K562 (cell line): ENCODE data around the gene CRLF3. TPM values are rescaled to one million over a fixed set of nuclear protein-coding genes. Genes with fewer than 3 reads are reported as not detected.
A peak's percentile ranks its signal among the peaks of the same experiment; 100 is the strongest.

Experiments
- CBFA2T3 ChIP-seq: fragments of 450-650 bp; IDR thresholded peaks from 2 replicates; pipeline ENCODE4 v1.6.1; 2017
- JUND ChIP-seq, 2 experiments: IDR thresholded peaks; 2 replicates in 1 of 2; 3 replicates in 1 of 2; pipeline ENCODE4 v1.6.1; 2011; ENCODE audit warnings: borderline replicate concordance in 2 of 2, low read depth in 2 of 2, low read length in 2 of 2, improper control_type of control experiment in 1 of 2, missing biosample characterization in 1 of 2, missing genetic modification characterization in 1 of 2, missing genetic modification reagents in 1 of 2
- RREB1 ChIP-seq: fragments of 250-450 bp; sonication (Bioruptor Pico); IDR thresholded peaks from 2 replicates; pipeline ENCODE4 v1.4.0; 2020
- SIN3A ChIP-seq, 2 experiments: fragments of 150-350 bp in 1 of 2; IDR thresholded peaks; 2 replicates each; pipeline ENCODE4 v1.6.1; 2011 to 2016; ENCODE audit warnings: borderline replicate concordance in 2 of 2, low read depth in 2 of 2, low read length in 2 of 2, mild to moderate bottlenecking in 2 of 2, moderate library complexity in 2 of 2; ENCODE audit not compliant: control insufficient read depth in 1 of 2
- TEAD4 ChIP-seq, 2 experiments: sonication (generic) in 1 of 2; formaldehyde crosslinking in 1 of 2; IDR thresholded peaks; 2 replicates each; pipeline versions ENCODE4 v1.6.1 to v1.8.0; 2012 to 2022; ENCODE audit warnings: borderline replicate concordance in 1 of 2, inconsistent platforms in 1 of 2, low read length in 1 of 2, mild to moderate bottlenecking in 1 of 2, missing genetic modification reagents in 1 of 2
- ZBTB26 ChIP-seq: fragments of 450-650 bp; formaldehyde crosslinking; IDR thresholded peaks from 2 replicates; pipeline ENCODE4 v1.4.0; 2022; ENCODE audit warnings: missing genetic modification characterization
- ZFPM2 ChIP-seq: fragments of 250-450 bp; sonication (Bioruptor Pico); IDR thresholded peaks from 2 replicates; pipeline ENCODE4 v1.5.1; 2022; ENCODE audit warnings: mild to moderate bottlenecking
- ZNF217 ChIP-seq: sonication (generic); formaldehyde crosslinking; IDR thresholded peaks from 2 replicates; pipeline ENCODE4 v1.8.0; 2022; ENCODE audit warnings: mild to moderate bottlenecking, missing genetic modification reagents
- polyA plus RNA-seq, 8 experiments: library from polyadenylated mRNA; depleted of rRNA in 4 of 8; stranded (reverse) in 5 of 8; unstranded in 3 of 8; fragments of >200 nt; fragmentation: Nextera tagmentation in 2 of 8; fragmentation: Illumina TruSeq in 1 of 8; extraction: Ambion mirVana in 2 of 8; extraction: Trizol in 1 of 8; gene quantifications; 2 replicates each; pipeline versions ENCODE4 v1.2.1 to v1.2.3, GENCODE V29; 2011 to 2014; ENCODE audit warnings: inconsistent platforms in 1 of 8, missing spikeins in 1 of 8
- total RNA-seq, 7 experiments: library from RNA; depleted of rRNA in 6 of 7; stranded (reverse); fragments of >200 nt in 6 of 7; fragmentation: Illumina TruSeq in 2 of 7; extraction: Trizol in 2 of 7; gene quantifications; 2 replicates each; pipeline versions ENCODE4 v1.2.1 to v1.2.3, GENCODE V29; 2011 to 2021; ENCODE audit warnings: low replicate concordance in 1 of 7

The CRLF3 gene
- total and polyA plus RNA-seq, 9 of the 15 experiments (the other 6 are each of a cell fraction or from before 2014, with no cell fraction given), result 13.2 to 55.9 (median 29.8) TPM

DNA sequence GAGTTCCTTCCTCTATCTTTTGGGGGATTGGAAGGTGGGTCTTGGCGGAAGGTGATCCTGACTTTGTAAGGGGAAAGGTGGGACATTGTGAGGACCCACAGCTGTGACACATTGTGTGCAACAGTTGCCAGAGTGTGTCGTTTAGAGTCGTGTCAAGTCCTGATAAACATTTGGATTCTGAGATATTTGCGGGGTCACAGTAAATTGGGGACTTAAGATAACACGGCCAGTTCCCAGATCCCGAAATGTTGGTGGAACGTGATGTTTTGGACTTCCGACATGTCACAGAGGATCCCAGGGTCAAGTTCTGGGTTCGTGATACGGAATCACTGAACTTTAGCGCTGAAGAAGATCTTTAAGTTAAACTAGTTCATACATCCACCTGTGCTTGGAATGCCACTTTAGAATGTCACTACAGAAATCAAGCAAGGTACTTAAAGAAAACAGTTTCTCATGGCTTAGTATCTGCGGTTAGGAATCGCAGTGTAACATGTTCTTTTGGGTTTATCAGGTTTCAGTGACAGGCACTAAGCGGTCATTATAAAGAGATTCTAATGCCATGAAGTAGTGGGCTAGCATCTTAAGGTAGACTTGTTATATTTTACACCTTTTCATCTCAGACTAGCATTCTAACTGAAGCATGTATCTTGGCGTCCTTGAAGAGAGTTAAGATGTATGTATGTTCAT is 8.1 kb upstream of the CRLF3 start (continued):
- TF ChIP-seq ZNF217 (CRISPR knock-in tag) (no peak), ZFPM2 (CRISPR knock-in tag) (no peak), SIN3A (IDR thresholded peaks at IDR 0.05; ENCODE audit: borderline replicate concordance in 2 of 2, control insufficient read depth in 1 of 2, low read depth in 2 of 2, low read length in 2 of 2) (0 out of 4 replicates have a peak, but pooled peaks of 1 of the 2 experiments have one; percentile 47), TEAD4 (IDR thresholded peaks at IDR 0.05; ENCODE audit: low read length) (peak; percentile 57), TEAD4 (CRISPR knock-in tag; IDR thresholded peaks at IDR 0.05; ENCODE audit: borderline replicate concordance) (no peak), RREB1 (CRISPR knock-in tag) (no peak), JUND (IDR thresholded peaks at IDR 0.05; ENCODE audit: borderline replicate concordance, low read depth, low read length) (no peak), JUND (tag; IDR thresholded peaks at IDR 0.05; ENCODE audit: borderline replicate concordance, low read depth, low read length) (no peak), ZBTB26 (CRISPR knock-in tag) (no peak), CBFA2T3 (peak; percentile 73)
